Measurements from ENCODE around the gene CEP68.
"Not testable (repeated sequence)": the region's sequence is repeated elsewhere in the genome, so short reads cannot be mapped to it uniquely, and the experiment has no call there.

CEP68 gene

DNA sequence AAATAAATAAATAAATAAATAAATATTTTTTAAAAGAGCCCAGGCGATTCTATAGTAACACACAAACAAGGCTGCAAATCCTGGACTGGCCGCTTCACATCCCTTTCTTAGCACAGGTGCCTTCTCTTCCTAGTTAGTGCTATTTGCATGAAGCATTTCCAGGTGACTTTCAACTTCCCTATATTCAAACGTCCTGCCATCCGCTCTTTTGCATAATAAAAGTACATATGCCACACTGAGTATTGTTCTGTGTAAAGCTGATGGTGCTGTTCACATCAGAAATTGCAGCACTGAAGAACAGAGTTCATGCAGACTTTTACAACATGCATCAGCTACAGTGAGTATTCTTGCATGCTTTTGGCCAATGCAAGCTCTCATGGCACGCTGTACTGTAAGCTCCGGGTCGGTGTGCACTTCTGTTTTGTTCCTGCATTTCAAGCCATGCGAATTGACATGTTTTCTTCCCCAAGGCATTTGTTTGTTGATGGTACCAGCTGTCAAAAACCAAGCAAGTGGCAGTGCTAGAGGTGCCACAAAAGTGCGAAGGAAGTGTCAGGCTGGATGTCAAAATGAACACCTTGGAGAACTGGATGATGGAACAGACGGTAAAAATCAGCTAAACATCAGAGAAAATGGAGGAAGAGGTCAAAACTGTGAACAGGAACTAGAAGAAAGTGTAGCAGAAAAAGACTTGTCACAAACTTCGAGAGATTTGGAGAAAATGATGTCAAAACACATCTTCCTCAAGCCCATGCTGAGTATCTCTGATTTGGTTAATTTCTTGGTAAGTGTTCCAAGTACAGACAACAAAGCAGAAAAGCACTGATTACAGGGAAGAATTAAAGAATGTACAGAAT, 25.5 kb upstream of the CEP68 start:
- Histone ChIP-seq H3K4me3 (ENCODE audit: insufficient read depth, low read depth, low read length, poor library complexity, severe bottlenecking) (no peak overlapping the region), H3K4me1 (ENCODE audit: control insufficient read depth, insufficient read depth, low read length, poor library complexity, severe bottlenecking) (peaks cover 16% of the 10 kb centered on the region), H3K27ac (ENCODE audit: insufficient read depth, low read length, poor library complexity, severe bottlenecking) (no peak overlapping the region), H3K36me3 (ENCODE audit: control insufficient read depth, insufficient read depth, low read length) (no peaks in the 10 kb centered on the region), H3K27me3 (replicated peaks; ENCODE audit: control insufficient read depth, insufficient read depth, low read length, poor library complexity, severe bottlenecking) (no peaks in the 10 kb centered on the region), H3K9me3 (ENCODE audit: control insufficient read depth, low read length) (no peaks in the 10 kb centered on the region)
- no peak for DNase-seq

DNA sequence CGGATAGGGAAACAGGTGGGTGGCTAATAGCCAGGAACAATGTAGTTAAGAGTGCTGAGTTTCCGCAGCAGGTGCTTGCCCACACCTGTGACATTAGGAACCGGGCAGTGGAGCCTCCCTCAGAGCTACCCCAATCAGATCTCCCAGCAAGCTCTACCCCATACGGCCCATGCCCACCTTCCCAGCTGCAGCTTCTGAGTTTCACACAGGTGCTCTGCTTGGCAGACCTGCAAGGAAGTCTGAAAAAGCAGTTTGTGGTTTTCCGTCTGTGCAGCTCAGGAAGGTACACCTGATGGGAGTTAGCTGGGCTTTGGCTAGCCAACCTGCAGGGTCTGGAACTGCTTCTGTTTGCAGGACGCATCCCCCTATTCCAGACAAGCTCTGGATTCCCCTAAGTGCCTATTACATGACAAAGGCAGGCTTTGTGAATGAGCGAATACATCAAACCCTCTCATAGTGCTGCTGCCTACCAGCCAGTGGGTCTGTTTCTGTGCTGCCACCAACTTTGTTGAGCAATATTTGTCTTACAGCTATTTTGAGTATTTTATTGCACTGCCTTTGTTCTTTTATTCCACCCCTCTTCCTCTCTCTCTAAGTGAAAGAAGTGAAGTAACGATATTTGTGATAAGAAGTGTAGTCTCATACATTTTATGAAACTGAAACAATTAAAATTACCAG, 24.7 kb upstream of the CEP68 start:
- H3K9me3 ChIP-seq (ENCODE audit: control insufficient read depth, low read length): no peaks in the 10 kb centered on the region
- H3K36me3 ChIP-seq (ENCODE audit: control insufficient read depth, insufficient read depth, low read length): no peaks in the 10 kb centered on the region
- no peaks in the 10 kb centered on the region for H3K27me3 ChIP-seq (replicated peaks; ENCODE audit: control insufficient read depth, insufficient read depth, low read length, poor library complexity, severe bottlenecking)
- peaks cover 16% of the 10 kb centered on the region for H3K4me1 ChIP-seq (ENCODE audit: control insufficient read depth, insufficient read depth, low read length, poor library complexity, severe bottlenecking)
- DNase-seq: no peak
- peak overlapping the region; percentile 15 for H3K27ac ChIP-seq (ENCODE audit: insufficient read depth, low read length, poor library complexity, severe bottlenecking)
- H3K4me3 ChIP-seq (ENCODE audit: insufficient read depth, low read depth, low read length, poor library complexity, severe bottlenecking): no peak overlapping the region

GRCh38 chr2:65032019-65032975, 23.9 kb upstream of the CEP68 start:
- Histone ChIP-seq H3K4me3 (ENCODE audit: insufficient read depth, low read depth, low read length, poor library complexity, severe bottlenecking) (no peak overlapping the region), H3K9me3 (ENCODE audit: control insufficient read depth, low read length) (no peaks in the 10 kb centered on the region), H3K27me3 (replicated peaks; ENCODE audit: control insufficient read depth, insufficient read depth, low read length, poor library complexity, severe bottlenecking) (no peaks in the 10 kb centered on the region), H3K4me1 (ENCODE audit: control insufficient read depth, insufficient read depth, low read length, poor library complexity, severe bottlenecking) (peaks cover 16% of the 10 kb centered on the region), H3K36me3 (ENCODE audit: control insufficient read depth, insufficient read depth, low read length) (no peaks in the 10 kb centered on the region), H3K27ac (ENCODE audit: insufficient read depth, low read length, poor library complexity, severe bottlenecking) (peak overlapping the region; percentile 15)
- no peak for DNase-seq

DNA sequence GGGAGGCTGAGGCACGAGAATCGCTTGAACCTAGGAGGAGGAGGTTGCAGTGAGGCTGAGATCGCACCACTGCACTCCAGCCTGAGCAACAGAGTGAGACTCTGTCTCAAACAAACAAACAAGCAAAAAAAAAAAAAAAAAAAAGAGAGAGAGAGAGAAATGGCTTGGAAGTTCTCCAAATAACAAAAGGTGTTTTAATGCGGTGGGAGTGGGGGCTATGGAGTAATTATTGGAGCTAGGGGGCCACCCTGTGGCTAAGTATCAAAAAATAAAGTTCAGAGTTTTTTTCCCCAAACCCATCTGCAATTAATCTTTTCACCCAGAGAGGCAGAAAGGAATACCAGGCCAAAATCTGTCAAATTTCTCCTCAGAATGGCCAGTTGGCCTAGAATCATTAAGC, 23.0 kb upstream of the CEP68 start:
- Histone ChIP-seq H3K36me3 (ENCODE audit: control insufficient read depth, insufficient read depth, low read length) (no peaks in the 10 kb centered on the region), H3K4me1 (ENCODE audit: control insufficient read depth, insufficient read depth, low read length, poor library complexity, severe bottlenecking) (peaks cover 16% of the 10 kb centered on the region), H3K27me3 (replicated peaks; ENCODE audit: control insufficient read depth, insufficient read depth, low read length, poor library complexity, severe bottlenecking) (no peaks in the 10 kb centered on the region), H3K4me3 (ENCODE audit: insufficient read depth, low read depth, low read length, poor library complexity, severe bottlenecking) (no peak overlapping the region), H3K27ac (ENCODE audit: insufficient read depth, low read length, poor library complexity, severe bottlenecking) (no peak overlapping the region), H3K9me3 (ENCODE audit: control insufficient read depth, low read length) (no peaks in the 10 kb centered on the region)
- no peak for DNase-seq

DNA sequence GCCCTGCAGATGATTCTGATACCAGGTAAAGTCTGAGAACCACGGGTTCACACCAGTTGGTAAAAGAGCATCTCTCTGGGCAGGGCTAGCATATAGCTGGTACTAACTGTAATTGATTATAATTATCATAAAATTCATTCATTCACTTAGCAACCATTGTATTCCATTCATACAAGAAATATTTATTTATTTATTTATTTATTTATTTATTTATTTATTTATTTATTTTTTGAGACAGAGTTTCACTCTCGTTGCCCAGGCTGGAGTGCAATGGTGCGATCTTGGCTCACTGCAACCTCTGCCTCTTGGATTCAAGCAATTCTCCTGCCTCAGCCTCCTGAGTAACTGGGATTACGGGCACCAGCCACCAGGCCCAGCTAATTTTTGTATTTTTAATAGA, 22.5 kb upstream of the CEP68 start:
- DNase-seq; H3K27ac ChIP-seq (ENCODE audit: insufficient read depth, low read length, poor library complexity, severe bottlenecking); H3K9me3 ChIP-seq (ENCODE audit: control insufficient read depth, low read length); H3K27me3 ChIP-seq (replicated peaks; ENCODE audit: control insufficient read depth, insufficient read depth, low read length, poor library complexity, severe bottlenecking); H3K36me3 ChIP-seq (ENCODE audit: control insufficient read depth, insufficient read depth, low read length); H3K4me3 ChIP-seq (ENCODE audit: insufficient read depth, low read depth, low read length, poor library complexity, severe bottlenecking): not testable (repeated sequence)
- H3K4me1 ChIP-seq (ENCODE audit: control insufficient read depth, insufficient read depth, low read length, poor library complexity, severe bottlenecking): peaks cover 16% of the 10 kb centered on the region

DNA sequence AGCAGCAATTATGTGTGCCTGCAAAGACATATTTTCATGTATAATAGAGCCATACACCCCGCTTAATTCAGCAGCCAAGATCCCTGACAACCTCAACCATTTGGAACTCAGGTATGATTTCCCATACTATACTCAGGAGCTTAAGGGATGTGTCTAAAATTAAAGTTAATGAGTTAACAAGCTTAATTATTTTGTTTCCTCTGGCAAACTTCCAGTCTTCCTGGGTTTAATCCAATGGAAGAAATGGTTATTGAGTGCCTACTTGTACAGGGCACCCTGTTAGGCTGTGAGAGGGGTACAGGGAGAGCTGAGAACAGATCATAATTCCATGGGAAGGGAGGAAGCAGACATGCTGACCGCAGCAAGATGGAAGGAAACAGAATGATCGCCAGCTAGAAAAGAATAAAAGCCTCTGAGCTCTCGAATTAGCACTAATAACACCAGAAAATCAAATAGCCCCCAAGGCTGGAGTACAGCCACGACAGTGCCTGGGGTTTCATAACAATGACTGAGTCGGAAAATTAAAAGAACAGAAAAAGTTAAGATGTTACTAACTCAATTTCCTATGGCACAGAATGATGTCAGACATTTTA, 20.8 kb upstream of the CEP68 start:
- no peaks in the 10 kb centered on the region for H3K36me3 ChIP-seq (ENCODE audit: control insufficient read depth, insufficient read depth, low read length)
- no peak overlapping the region for H3K27ac ChIP-seq (ENCODE audit: insufficient read depth, low read length, poor library complexity, severe bottlenecking)
- no peaks in the 10 kb centered on the region for H3K9me3 ChIP-seq (ENCODE audit: control insufficient read depth, low read length)
- H3K4me3 ChIP-seq (ENCODE audit: insufficient read depth, low read depth, low read length, poor library complexity, severe bottlenecking): no peak overlapping the region
- no peaks in the 10 kb centered on the region for H3K27me3 ChIP-seq (replicated peaks; ENCODE audit: control insufficient read depth, insufficient read depth, low read length, poor library complexity, severe bottlenecking)
- H3K4me1 ChIP-seq (ENCODE audit: control insufficient read depth, insufficient read depth, low read length, poor library complexity, severe bottlenecking): peaks cover 16% of the 10 kb centered on the region
- DNase-seq: no peak

DNA sequence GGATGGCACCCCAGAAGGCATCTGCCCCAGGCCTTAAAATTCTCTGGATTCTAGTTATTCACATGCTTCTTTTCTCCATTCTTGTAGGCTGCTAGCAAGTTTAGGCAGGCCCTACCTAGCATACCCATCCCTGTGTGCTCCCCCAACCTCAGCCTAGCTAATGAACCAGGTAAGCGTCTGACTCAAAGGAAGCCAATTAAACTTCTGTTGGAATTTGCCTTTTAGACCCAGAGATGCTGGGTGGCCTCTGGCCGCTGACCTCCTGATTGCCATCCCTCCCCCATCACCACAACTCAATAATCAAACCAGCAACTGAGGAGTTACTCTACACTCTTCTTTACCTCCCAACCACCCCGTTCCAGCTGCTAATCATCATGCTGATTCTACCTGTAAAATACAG, 19.0 kb upstream of the CEP68 start:
- Histone ChIP-seq H3K4me3 (ENCODE audit: insufficient read depth, low read depth, low read length, poor library complexity, severe bottlenecking) (no peak overlapping the region), H3K27me3 (replicated peaks; ENCODE audit: control insufficient read depth, insufficient read depth, low read length, poor library complexity, severe bottlenecking) (no peaks in the 10 kb centered on the region), H3K27ac (ENCODE audit: insufficient read depth, low read length, poor library complexity, severe bottlenecking) (no peak overlapping the region), H3K36me3 (ENCODE audit: control insufficient read depth, insufficient read depth, low read length) (no peaks in the 10 kb centered on the region), H3K9me3 (ENCODE audit: control insufficient read depth, low read length) (no peaks in the 10 kb centered on the region), H3K4me1 (ENCODE audit: control insufficient read depth, insufficient read depth, low read length, poor library complexity, severe bottlenecking) (peaks cover 5% of the 10 kb centered on the region)
- no peak for DNase-seq

- Histone ChIP-seq H3K36me3 (ENCODE audit: control insufficient read depth, insufficient read depth, low read length) (no peaks in the 10 kb centered on the region), H3K9me3 (ENCODE audit: control insufficient read depth, low read length) (no peaks in the 10 kb centered on the region), H3K4me1 (ENCODE audit: control insufficient read depth, insufficient read depth, low read length, poor library complexity, severe bottlenecking) (no peaks in the 10 kb centered on the region), H3K27me3 (replicated peaks; ENCODE audit: control insufficient read depth, insufficient read depth, low read length, poor library complexity, severe bottlenecking) (no peaks in the 10 kb centered on the region), H3K4me3 (ENCODE audit: insufficient read depth, low read depth, low read length, poor library complexity, severe bottlenecking) (no peak overlapping the region), H3K27ac (ENCODE audit: insufficient read depth, low read length, poor library complexity, severe bottlenecking) (no peak overlapping the region)
- DNase-seq: no peak
Measured at GRCh38 chr2:65039640-65040039, 16.6 kb upstream of the CEP68 start.

DNA sequence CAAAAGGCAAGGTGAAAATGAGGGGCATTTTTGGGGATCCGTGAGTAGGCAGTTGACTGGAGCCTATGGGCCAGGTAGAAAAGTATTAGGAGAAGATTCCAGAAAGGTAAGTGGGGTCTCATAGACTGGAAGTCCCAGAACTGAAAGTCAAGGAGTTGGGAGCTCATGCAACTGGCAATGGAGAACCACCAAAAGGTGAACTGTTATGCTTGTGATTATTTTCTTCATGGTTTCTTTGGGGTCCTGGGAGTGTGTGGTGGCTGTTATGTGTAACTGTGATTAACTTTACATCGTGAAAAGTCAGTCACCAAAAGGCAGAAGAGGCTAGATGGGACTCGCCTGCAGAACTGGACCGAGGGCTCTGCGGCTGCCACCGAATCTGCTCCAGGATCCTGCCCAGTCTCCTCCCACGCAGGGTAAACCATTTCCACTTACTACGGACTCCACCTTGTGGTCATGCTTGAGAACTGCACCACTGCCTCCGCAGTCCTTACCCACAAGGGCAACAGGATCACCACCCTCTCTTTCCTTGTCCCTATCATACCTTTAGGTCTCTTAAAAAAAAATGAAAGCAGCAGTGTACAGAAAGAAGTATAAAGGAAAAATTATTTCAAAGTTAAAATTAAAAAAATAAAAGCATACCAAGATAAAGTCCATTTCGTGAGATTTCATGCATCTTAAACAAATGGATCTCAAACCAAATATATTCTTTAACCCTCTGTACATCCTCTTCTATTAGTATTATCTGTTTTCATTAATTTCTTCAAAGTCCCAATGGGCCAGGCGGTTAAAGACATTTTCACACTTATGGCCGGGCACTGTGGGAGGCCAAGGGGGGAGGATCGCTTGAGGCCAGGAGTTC, 15.6 kb upstream of the CEP68 start:
- Histone ChIP-seq H3K36me3 (ENCODE audit: control insufficient read depth, insufficient read depth, low read length) (no peaks in the 10 kb centered on the region), H3K4me3 (ENCODE audit: insufficient read depth, low read depth, low read length, poor library complexity, severe bottlenecking) (no peak overlapping the region), H3K27ac (ENCODE audit: insufficient read depth, low read length, poor library complexity, severe bottlenecking) (no peak overlapping the region), H3K4me1 (ENCODE audit: control insufficient read depth, insufficient read depth, low read length, poor library complexity, severe bottlenecking) (no peaks in the 10 kb centered on the region), H3K9me3 (ENCODE audit: control insufficient read depth, low read length) (no peaks in the 10 kb centered on the region), H3K27me3 (replicated peaks; ENCODE audit: control insufficient read depth, insufficient read depth, low read length, poor library complexity, severe bottlenecking) (no peaks in the 10 kb centered on the region)
- peak; percentile 46 to 66 (median 54) for DNase-seq

Measured in effector memory CD4-positive, alpha-beta T cell (primary cell).